ENCODE measurements around the gene LAMB4.

DNA sequence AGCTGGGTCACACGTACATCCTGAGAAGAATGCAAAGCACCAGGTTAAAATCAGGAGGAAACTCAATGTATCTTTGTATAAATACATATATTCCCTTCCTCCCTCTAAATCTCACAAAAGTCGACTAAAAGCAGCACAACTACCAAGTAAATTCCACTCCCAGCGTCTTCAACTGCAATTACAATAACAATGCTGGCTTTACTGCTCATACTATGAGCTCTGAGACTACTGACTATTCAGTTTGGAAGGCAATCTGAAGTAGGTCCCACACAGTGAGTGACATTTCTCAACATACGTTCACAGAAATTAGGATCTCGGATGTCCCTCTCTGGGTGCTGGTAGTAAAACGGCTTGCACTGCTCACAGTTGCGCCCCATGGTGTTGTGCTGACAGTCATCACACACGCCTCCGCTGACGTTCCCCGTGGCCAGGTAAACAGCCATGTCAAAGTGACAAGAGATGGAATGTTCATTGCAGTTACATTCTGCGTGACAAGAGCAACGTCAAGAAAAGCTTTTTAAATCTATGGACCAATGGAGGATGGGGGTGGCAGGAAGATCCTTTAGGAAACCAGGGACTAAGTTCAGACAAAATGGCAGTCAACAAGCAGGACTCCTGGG lies 154.7 kb downstream of the LAMB4 start:
- no peak for TF ChIP-seq POLR2AphosphoS5 (IDR thresholded peaks at IDR 0.05; ENCODE audit: low read depth)
- no peak for TF ChIP-seq CTCF (conservative IDR thresholded peaks at IDR 0.05; ENCODE audit: low read depth in 2 of 2)
- TF ChIP-seq, protein P1, sequence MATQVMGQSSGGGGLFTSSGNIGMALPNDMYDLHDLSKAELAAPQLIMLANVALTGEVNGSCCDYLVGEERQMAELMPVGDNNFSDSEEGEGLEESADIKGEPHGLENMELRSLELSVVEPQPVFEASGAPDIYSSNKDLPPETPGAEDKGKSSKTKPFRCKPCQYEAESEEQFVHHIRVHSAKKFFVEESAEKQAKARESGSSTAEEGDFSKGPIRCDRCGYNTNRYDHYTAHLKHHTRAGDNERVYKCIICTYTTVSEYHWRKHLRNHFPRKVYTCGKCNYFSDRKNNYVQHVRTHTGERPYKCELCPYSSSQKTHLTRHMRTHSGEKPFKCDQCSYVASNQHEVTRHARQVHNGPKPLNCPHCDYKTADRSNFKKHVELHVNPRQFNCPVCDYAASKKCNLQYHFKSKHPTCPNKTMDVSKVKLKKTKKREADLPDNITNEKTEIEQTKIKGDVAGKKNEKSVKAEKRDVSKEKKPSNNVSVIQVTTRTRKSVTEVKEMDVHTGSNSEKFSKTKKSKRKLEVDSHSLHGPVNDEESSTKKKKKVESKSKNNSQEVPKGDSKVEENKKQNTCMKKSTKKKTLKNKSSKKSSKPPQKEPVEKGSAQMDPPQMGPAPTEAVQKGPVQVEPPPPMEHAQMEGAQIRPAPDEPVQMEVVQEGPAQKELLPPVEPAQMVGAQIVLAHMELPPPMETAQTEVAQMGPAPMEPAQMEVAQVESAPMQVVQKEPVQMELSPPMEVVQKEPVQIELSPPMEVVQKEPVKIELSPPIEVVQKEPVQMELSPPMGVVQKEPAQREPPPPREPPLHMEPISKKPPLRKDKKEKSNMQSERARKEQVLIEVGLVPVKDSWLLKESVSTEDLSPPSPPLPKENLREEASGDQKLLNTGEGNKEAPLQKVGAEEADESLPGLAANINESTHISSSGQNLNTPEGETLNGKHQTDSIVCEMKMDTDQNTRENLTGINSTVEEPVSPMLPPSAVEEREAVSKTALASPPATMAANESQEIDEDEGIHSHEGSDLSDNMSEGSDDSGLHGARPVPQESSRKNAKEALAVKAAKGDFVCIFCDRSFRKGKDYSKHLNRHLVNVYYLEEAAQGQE (IDR thresholded peaks at IDR 0.05; ENCODE audit: unreplicated experiment), result no peak
- TF ChIP-seq EZH2 (IDR thresholded peaks at IDR 0.05; ENCODE audit: low read depth, unreplicated experiment), result no peak

All from GM23338 (cell line).